ENCODE results near the gene CEP41. TPM values are rescaled to one million over a fixed set of nuclear protein-coding genes. Genes with fewer than 3 reads are reported as not detected.

The CEP41 gene
- total and polyA plus RNA-seq, 8 donors, result 12.4 to 34.2 (median 28.6) TPM

DNA sequence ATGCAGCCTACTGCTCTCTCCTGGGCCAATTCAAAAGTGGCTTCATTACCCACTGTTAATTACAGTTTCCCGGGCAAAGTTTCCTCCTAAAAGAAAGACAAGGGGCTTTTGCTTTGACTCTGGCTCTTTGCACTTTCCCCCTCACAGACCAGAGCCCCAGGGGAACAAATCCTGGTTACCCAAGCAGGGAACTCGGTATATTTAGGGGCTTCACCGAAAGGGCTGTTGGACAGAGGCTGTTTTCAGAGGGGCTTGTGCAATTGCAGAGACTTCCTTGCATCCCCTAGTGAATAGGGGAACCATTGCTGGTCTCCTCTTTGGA, 53.5 kb downstream of the CEP41 start:
- DNase-seq (no peak), ATAC-seq (no peak)
- Histone ChIP-seq H3K9me3 (no peaks in the 10 kb centered on the region), H3K4me3 (no peak overlapping the region), H3K27ac (no peak overlapping the region), H3K4me1 (no peaks in the 10 kb centered on the region), H3K36me3 (no peaks in the 10 kb centered on the region), H3K27me3 (no peaks in the 10 kb centered on the region)
- TF ChIP-seq, protein P1, sequence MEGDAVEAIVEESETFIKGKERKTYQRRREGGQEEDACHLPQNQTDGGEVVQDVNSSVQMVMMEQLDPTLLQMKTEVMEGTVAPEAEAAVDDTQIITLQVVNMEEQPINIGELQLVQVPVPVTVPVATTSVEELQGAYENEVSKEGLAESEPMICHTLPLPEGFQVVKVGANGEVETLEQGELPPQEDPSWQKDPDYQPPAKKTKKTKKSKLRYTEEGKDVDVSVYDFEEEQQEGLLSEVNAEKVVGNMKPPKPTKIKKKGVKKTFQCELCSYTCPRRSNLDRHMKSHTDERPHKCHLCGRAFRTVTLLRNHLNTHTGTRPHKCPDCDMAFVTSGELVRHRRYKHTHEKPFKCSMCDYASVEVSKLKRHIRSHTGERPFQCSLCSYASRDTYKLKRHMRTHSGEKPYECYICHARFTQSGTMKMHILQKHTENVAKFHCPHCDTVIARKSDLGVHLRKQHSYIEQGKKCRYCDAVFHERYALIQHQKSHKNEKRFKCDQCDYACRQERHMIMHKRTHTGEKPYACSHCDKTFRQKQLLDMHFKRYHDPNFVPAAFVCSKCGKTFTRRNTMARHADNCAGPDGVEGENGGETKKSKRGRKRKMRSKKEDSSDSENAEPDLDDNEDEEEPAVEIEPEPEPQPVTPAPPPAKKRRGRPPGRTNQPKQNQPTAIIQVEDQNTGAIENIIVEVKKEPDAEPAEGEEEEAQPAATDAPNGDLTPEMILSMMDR (IDR thresholded peaks at IDR 0.05), result no peak
- intact Hi-C loops (cut with DNase I), result no loop called here

DNA sequence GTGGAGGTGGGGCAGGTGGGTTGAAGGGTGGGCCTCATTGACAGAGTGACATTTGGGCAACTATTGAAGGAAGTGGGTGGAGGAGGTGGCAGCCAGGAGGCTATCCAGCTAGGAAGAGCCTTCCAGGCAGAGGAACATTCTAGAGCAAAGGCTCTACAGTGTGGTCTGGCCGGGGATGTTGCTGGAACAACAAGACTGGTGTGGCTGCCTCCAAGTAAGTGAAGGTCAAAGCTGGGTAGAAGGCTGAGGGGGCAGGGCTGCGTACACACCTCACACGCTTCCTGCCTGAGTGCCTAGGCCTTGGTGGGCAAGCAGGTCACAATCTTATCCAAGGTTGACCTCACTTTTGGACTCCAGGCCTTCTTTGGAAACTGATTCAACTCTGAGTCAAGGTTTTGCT, 53.9 kb downstream of the CEP41 start:
- Histone ChIP-seq H3K36me3 (no peaks in the 10 kb centered on the region), H3K27me3 (no peaks in the 10 kb centered on the region), H3K4me3 (no peak overlapping the region), H3K27ac (no peak overlapping the region), H3K4me1 (no peaks in the 10 kb centered on the region), H3K9me3 (no peaks in the 10 kb centered on the region)
- TF ChIP-seq, protein P1 (IDR thresholded peaks at IDR 0.05), result no peak
- ATAC-seq (no peak), DNase-seq (no peak)
- intact Hi-C loops (cut with DNase I), result no loop called here

DNA sequence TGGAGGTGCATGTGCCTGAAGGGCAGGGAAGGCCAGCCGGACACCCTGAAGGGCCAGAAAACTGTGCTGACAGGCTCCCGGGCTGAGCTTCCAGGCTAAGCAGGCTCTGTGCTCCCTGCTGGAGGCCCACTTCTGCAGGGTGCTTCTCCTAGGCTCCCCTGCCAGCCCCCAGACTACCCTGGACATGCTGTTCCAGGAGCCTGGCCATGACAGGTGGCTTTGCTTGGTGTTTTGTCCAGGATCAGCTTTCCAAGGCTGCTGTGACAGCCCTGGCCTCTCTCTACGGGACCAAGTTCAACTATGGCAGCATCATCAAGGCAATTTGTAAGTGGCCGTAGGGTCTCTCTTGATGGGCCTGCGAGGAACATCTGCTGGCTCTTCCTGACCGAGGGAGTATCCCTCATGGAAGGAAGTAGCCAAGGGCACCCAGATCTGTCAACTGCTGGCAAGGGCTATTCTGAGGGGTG, 55.2 kb downstream of the CEP41 start:
- Histone ChIP-seq H3K27me3 (no peaks in the 10 kb centered on the region), H3K36me3 (no peaks in the 10 kb centered on the region), H3K4me3 (no peak overlapping the region), H3K27ac (no peak overlapping the region), H3K4me1 (no peaks in the 10 kb centered on the region), H3K9me3 (no peaks in the 10 kb centered on the region)
- DNase-seq, result no peak
- TF ChIP-seq, protein P1 (IDR thresholded peaks at IDR 0.05), result no peak
- ATAC-seq, result no peak
- intact Hi-C loops (cut with DNase I), result no loop called here

DNA sequence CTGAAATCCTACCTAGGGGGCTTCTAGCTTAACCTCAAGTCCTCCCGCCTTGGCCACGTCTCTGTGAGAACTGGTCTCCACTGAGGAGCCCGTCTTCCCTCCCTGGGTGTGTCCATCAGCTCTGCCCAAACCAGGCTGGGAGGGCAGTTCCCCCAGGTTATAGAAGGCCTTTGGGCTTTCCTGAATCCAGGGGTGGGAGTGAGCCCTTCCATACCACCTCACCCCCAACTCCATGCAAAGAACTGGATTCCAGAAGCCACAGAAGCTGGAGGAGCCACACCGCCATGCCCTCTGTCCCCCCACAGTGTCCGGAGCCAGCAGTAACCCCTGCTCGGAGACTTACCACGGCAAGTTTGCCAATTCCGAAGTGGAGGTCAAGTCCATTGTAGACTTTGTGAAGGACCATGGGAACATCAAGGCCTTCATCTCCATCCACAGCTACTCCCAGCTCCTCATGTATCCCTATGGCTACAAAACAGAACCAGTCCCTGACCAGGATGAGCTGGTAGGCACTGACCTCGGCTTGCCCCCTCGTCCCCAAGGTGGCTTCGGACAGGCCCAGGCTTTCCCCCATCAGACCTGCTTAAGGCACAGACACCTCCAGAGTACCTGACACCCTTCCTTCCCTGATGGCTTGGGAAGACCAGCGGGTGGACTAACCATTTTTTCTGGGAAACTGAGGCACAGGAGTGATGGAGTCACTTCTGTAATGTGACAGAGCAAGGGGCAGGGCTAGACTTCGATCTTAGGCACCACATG, 55.8 kb downstream of the CEP41 start:
- H3K4me1 ChIP-seq, result no peaks in the 10 kb centered on the region
- no peaks in the 10 kb centered on the region for H3K9me3 ChIP-seq
- intact Hi-C loops (cut with DNase I), result no loop called here
- no peak for DNase-seq
- TF ChIP-seq, protein P1 (IDR thresholded peaks at IDR 0.05), result no peak
- H3K4me3 ChIP-seq, result no peak overlapping the region
- ATAC-seq, result no peak
- no peaks in the 10 kb centered on the region for H3K27me3 ChIP-seq
- H3K36me3 ChIP-seq, result no peaks in the 10 kb centered on the region
- H3K27ac ChIP-seq, result no peak overlapping the region

DNA sequence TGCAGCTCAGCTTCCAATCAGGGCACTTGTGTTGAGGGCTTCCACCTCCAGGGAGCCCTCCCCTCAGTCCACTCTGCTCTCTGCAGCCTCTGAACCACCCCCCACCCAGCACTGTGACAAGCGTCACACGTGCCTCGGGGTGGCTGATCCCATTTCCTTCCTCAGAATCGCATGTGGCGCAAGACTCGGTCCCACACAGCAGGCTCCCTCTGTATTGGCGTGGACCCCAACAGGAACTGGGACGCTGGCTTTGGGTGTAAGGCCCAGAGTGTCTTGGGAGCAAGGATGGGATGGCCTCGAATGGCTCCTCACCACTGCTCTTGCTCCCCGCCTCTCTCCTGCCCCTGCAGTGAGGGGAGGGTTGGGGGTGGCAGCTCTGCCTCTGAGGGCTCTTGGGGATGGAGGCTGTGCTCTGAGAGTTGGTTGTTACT, 56.4 kb downstream of the CEP41 start:
- TF ChIP-seq, protein P1 (IDR thresholded peaks at IDR 0.05), result no peak
- intact Hi-C loops (cut with DNase I), result no loop called here
- Histone ChIP-seq H3K27ac (no peak overlapping the region), H3K9me3 (no peaks in the 10 kb centered on the region), H3K4me1 (no peaks in the 10 kb centered on the region), H3K36me3 (no peaks in the 10 kb centered on the region), H3K27me3 (no peaks in the 10 kb centered on the region), H3K4me3 (no peak overlapping the region)
- ATAC-seq (no peak), DNase-seq (no peak)

Data from left lung (tissue), 10 donors.